Measurements from ENCODE around the gene CDH15.
"Not testable (repeated sequence)": the region's sequence is repeated elsewhere in the genome, so short reads cannot be mapped to it uniquely, and the experiment has no call there.

Gene CDH15

GRCh38 chr16:89242795-89243200 lies 71.2 kb downstream of the CDH15 start:
- TF ChIP-seq EZH2 (IDR thresholded peaks at IDR 0.05; ENCODE audit: borderline replicate concordance, low read length) (no peak), CTCF (IDR thresholded peaks at IDR 0.05; ENCODE audit: low read length) (no peak)
- Histone ChIP-seq H3K4me3 (ENCODE audit: low read depth, low read length, poor library complexity, severe bottlenecking) (no peak overlapping the region), H2AFZ (ENCODE audit: low read length) (no peak overlapping the region), H3K27ac (ENCODE audit: low read depth, low read length, poor library complexity, severe bottlenecking) (no peak overlapping the region), H3K9ac (ENCODE audit: low read length) (no peak overlapping the region), H3K9me3 (ENCODE audit: low read length) (no peaks in the 10 kb centered on the region), H4K20me1 (ENCODE audit: insufficient read depth, low read length) (no peaks in the 10 kb centered on the region), H3K4me1 (ENCODE audit: insufficient read depth, low read length, severe bottlenecking) (peaks cover 5% of the 10 kb centered on the region), H3K79me2 (ENCODE audit: insufficient read depth, low read length) (no peaks in the 10 kb centered on the region), H3K27me3 (ENCODE audit: insufficient read depth, low read length) (no peaks in the 10 kb centered on the region), H3F3A (ENCODE audit: insufficient read depth, low read length) (no peaks in the 10 kb centered on the region), H3K9me2 (ENCODE audit: low read depth, low read length) (no peaks in the 10 kb centered on the region), H3K4me2 (ENCODE audit: low read length) (no peak overlapping the region), H3K36me3 (ENCODE audit: insufficient read depth, low read length) (no peaks in the 10 kb centered on the region)

- Histone ChIP-seq H4K20me1 (ENCODE audit: insufficient read depth, low read length) (no peaks in the 10 kb centered on the region), H3K79me2 (ENCODE audit: insufficient read depth, low read length) (no peaks in the 10 kb centered on the region), H3K4me1 (ENCODE audit: insufficient read depth, low read length, severe bottlenecking) (peaks cover 5% of the 10 kb centered on the region), H3F3A (ENCODE audit: insufficient read depth, low read length) (no peaks in the 10 kb centered on the region), H3K4me2 (ENCODE audit: low read length) (no peak overlapping the region), H2AFZ (ENCODE audit: low read length) (no peak overlapping the region), H3K36me3 (ENCODE audit: insufficient read depth, low read length) (no peaks in the 10 kb centered on the region), H3K9me2 (ENCODE audit: low read depth, low read length) (no peaks in the 10 kb centered on the region), H3K27ac (ENCODE audit: low read depth, low read length, poor library complexity, severe bottlenecking) (no peak overlapping the region), H3K27me3 (ENCODE audit: insufficient read depth, low read length) (no peaks in the 10 kb centered on the region), H3K9me3 (ENCODE audit: low read length) (no peaks in the 10 kb centered on the region), H3K9ac (ENCODE audit: low read length) (no peak overlapping the region), H3K4me3 (ENCODE audit: low read depth, low read length, poor library complexity, severe bottlenecking) (no peak overlapping the region)
- TF ChIP-seq CTCF (IDR thresholded peaks at IDR 0.05; ENCODE audit: low read length) (no peak), EZH2 (IDR thresholded peaks at IDR 0.05; ENCODE audit: borderline replicate concordance, low read length) (no peak)
Observed at GRCh38 chr16:89243664-89244063, 72.1 kb downstream of the CDH15 start.

- H3K27ac ChIP-seq (ENCODE audit: low read depth, low read length, poor library complexity, severe bottlenecking); H4K20me1 ChIP-seq (ENCODE audit: insufficient read depth, low read length); H3K4me1 ChIP-seq (ENCODE audit: insufficient read depth, low read length, severe bottlenecking); H2AFZ ChIP-seq (ENCODE audit: low read length); H3K4me2 ChIP-seq (ENCODE audit: low read length); H3K79me2 ChIP-seq (ENCODE audit: insufficient read depth, low read length); H3K36me3 ChIP-seq (ENCODE audit: insufficient read depth, low read length); H3F3A ChIP-seq (ENCODE audit: insufficient read depth, low read length); H3K9ac ChIP-seq (ENCODE audit: low read length); H3K9me3 ChIP-seq (ENCODE audit: low read length); H3K27me3 ChIP-seq (ENCODE audit: insufficient read depth, low read length); H3K9me2 ChIP-seq (ENCODE audit: low read depth, low read length); H3K4me3 ChIP-seq (ENCODE audit: low read depth, low read length, poor library complexity, severe bottlenecking): not testable (repeated sequence)
Observed at GRCh38 chr16:89244264-89244663, 72.7 kb downstream of the CDH15 start.

GRCh38 chr16:89244754-89245153 lies 73.2 kb downstream of the CDH15 start:
- no peaks in the 10 kb centered on the region for H3K36me3 ChIP-seq (ENCODE audit: insufficient read depth, low read length)
- TF ChIP-seq CTCF (IDR thresholded peaks at IDR 0.05; ENCODE audit: low read length) (no peak), EZH2 (IDR thresholded peaks at IDR 0.05; ENCODE audit: borderline replicate concordance, low read length) (no peak)
- no peak overlapping the region for H3K9ac ChIP-seq (ENCODE audit: low read length)
- peaks cover 5% of the 10 kb centered on the region for H3K4me1 ChIP-seq (ENCODE audit: insufficient read depth, low read length, severe bottlenecking)
- no peak overlapping the region for H3K4me3 ChIP-seq (ENCODE audit: low read depth, low read length, poor library complexity, severe bottlenecking)
- H3K27ac ChIP-seq (ENCODE audit: low read depth, low read length, poor library complexity, severe bottlenecking): no peak overlapping the region
- no peak overlapping the region for H3K4me2 ChIP-seq (ENCODE audit: low read length)
- no peaks in the 10 kb centered on the region for H3K9me3 ChIP-seq (ENCODE audit: low read length)
- no peaks in the 10 kb centered on the region for H3F3A ChIP-seq (ENCODE audit: insufficient read depth, low read length)
- no peaks in the 10 kb centered on the region for H3K79me2 ChIP-seq (ENCODE audit: insufficient read depth, low read length)
- no peaks in the 10 kb centered on the region for H3K9me2 ChIP-seq (ENCODE audit: low read depth, low read length)
- no peak overlapping the region for H2AFZ ChIP-seq (ENCODE audit: low read length)
- H4K20me1 ChIP-seq (ENCODE audit: insufficient read depth, low read length): no peaks in the 10 kb centered on the region
- no peaks in the 10 kb centered on the region for H3K27me3 ChIP-seq (ENCODE audit: insufficient read depth, low read length)

Data from OCI-LY1 (cell line).